HEK293T (cell line): ENCODE measurements around the gene SETD5.

ENCODE experiments used
- BHLHE40 ChIP-seq: fragments of 450-650 bp; IDR thresholded peaks from 2 replicates; pipeline ENCODE4 v1.6.1; 2016; ENCODE audit warnings: mild to moderate bottlenecking, moderate library complexity, borderline replicate concordance
- CTBP1 ChIP-seq: fragments of 450-650 bp; IDR thresholded peaks from 2 replicates; pipeline ENCODE4 v1.6.1; 2016; ENCODE audit warnings: borderline replicate concordance
- ELF4 ChIP-seq: fragments of 450-650 bp; IDR thresholded peaks from 2 replicates; pipeline ENCODE4 v1.6.1; 2017; ENCODE audit warnings: antibody characterized with exemption
- FOXA1 ChIP-seq: fragments of 450-650 bp; IDR thresholded peaks from 2 replicates; pipeline ENCODE4 v1.6.1; 2016; ENCODE audit warnings: mild to moderate bottlenecking
- FOXM1 ChIP-seq: fragments of 450-650 bp; IDR thresholded peaks from 2 replicates; pipeline ENCODE4 v1.6.1; 2017; ENCODE audit warnings: mild to moderate bottlenecking, borderline replicate concordance
- PKNOX1 ChIP-seq: fragments of 450-650 bp; IDR thresholded peaks from 2 replicates; pipeline ENCODE4 v1.6.1; 2016
- SUZ12 ChIP-seq: fragments of 450-650 bp; IDR thresholded peaks from 2 replicates; pipeline ENCODE4 v1.6.1; 2016; ENCODE audit warnings: mild to moderate bottlenecking
- TARDBP ChIP-seq: fragments of 450-650 bp; IDR thresholded peaks from 2 replicates; pipeline ENCODE4 v1.6.1; 2016
- ZNF384 ChIP-seq: fragments of 450-650 bp; IDR thresholded peaks from 2 replicates; pipeline ENCODE4 v1.6.1; 2016

- no peak for TF ChIP-seq ZNF384
- no peak for TF ChIP-seq FOXA1
- no peak for TF ChIP-seq FOXM1
- TF ChIP-seq TARDBP: no peak
- no peak for TF ChIP-seq CTBP1
- no peak for TF ChIP-seq BHLHE40
- no peak for TF ChIP-seq SUZ12
- no peak for TF ChIP-seq PKNOX1
- TF ChIP-seq ELF4: no peak
Measured at GRCh38 chr3:9512456-9513045, 115.1 kb downstream of the SETD5 start.
